Left lung (tissue), 10 donors: ENCODE data around the gene PALB2. TPM values are rescaled to one million over a fixed set of nuclear protein-coding genes. Genes with fewer than 3 reads are reported as not detected.

Experiments used
- ATAC-seq: fragments of 200-7000 bp; cut with Tn5 transposase; one replicate; pipeline ENCODE4 v1.9.1; 2020; ENCODE audit warnings: moderate library complexity
- DNase-seq, 4 donors: peaks; one replicate each; pipeline ENCODE4 v3.0.0-alpha.2; 2013 to 2020
- H3K27ac ChIP-seq, 2 donors: fragments of 200-600 bp; sonication (generic) in 1 of 2; one replicate each; pipeline versions ENCODE4 v1.5.0 to v1.8.0; 2020 to 2021
- H3K27me3 ChIP-seq, 2 donors: fragments of 200-600 bp; sonication (generic) in 1 of 2; one replicate each; pipeline versions ENCODE4 v1.5.0 to v1.8.0; 2020 to 2021
- H3K36me3 ChIP-seq, 2 donors: fragments of 200-600 bp; sonication (generic) in 1 of 2; one replicate each; pipeline versions ENCODE4 v1.5.0 to v1.8.0; 2020 to 2021
- H3K4me1 ChIP-seq, 2 donors: fragments of 200-600 bp; one replicate each; pipeline ENCODE4 v1.8.0; 2021
- H3K4me3 ChIP-seq, 2 donors: fragments of 200-600 bp; sonication (generic) in 1 of 2; one replicate each; pipeline versions ENCODE4 v1.5.0 to v1.8.0; 2020 to 2021; ENCODE audit warnings: mild to moderate bottlenecking in 1 of 2
- H3K9me3 ChIP-seq, 2 donors: fragments of 200-600 bp; sonication (generic) in 1 of 2; one replicate each; pipeline versions ENCODE4 v1.5.0 to v1.8.0; 2020 to 2021
- CTCF ChIP-seq, 2 donors: fragments of 200-600 bp; sonication (generic) in 1 of 2; IDR thresholded peaks; one replicate each; pipeline versions ENCODE4 v1.5.0 to v1.8.0; 2021; ENCODE audit warnings: antibody characterized with exemption in 2 of 2
- intact Hi-C, 2 donors: fragments of 100-400 bp; cut with DNase I; formaldehyde crosslinking; loops; one replicate each; pipeline versions ENCODE4 v1.11.2 to v1.14.2; 2022
- polyA plus RNA-seq, 6 donors: library from polyadenylated mRNA; unstranded; fragments of 120-200 nt; gene quantifications; one replicate each; pipeline ENCODE4 v1.2.1, GENCODE V29; 2013; ENCODE audit not compliant: insufficient read length in 6 of 6
- total RNA-seq, 2 donors: library from RNA; stranded (reverse); fragmentation: NEBNext Ultra II Directional; extraction: Animal tissue kit (Norgen Biotek cat#: 25700); gene quantifications; one replicate each; pipeline ENCODE4 v1.2.1, GENCODE V29; 2021
- donor health status: DM: no; HTN: yes; CAD: no.
- donor health status: DM: no; HTN: no; CAD: no.

The PALB2 gene
- total and polyA plus RNA-seq, 8 donors = 10.3 to 20.4 (median 15.8) TPM

- DNase-seq (no peak), ATAC-seq (no peak)
- no peaks in the 10 kb centered on the region for H3K4me1 ChIP-seq
- H3K4me3 ChIP-seq = no peak overlapping the region
- intact Hi-C loops = no loop called here
- no peaks in the 10 kb centered on the region for H3K9me3 ChIP-seq
- H3K36me3 ChIP-seq = peaks cover 0 to 100% of the 10 kb centered on the region in 2 donors
- H3K27ac ChIP-seq = no peak overlapping the region
- TF ChIP-seq CTCF (IDR thresholded peaks at IDR 0.05) = no peak
- H3K27me3 ChIP-seq = no peaks in the 10 kb centered on the region
Measured at GRCh38 chr16:23667355-23667659, 26.2 kb upstream of the PALB2 start.

- no peak for TF ChIP-seq CTCF (IDR thresholded peaks at IDR 0.05)
- no peak for DNase-seq
- intact Hi-C loops = no loop called here
- H3K9me3 ChIP-seq = no peaks in the 10 kb centered on the region
- no peak overlapping the region for H3K4me3 ChIP-seq
- H3K4me1 ChIP-seq = no peaks in the 10 kb centered on the region
- H3K36me3 ChIP-seq = peaks cover 0 to 100% of the 10 kb centered on the region in 2 donors
- H3K27me3 ChIP-seq = no peaks in the 10 kb centered on the region
- H3K27ac ChIP-seq = no peak overlapping the region
- no peak for ATAC-seq
Measured at GRCh38 chr16:23666571-23667354, 25.7 kb upstream of the PALB2 start.

GRCh38 chr16:23663918-23664317, 22.8 kb upstream of the PALB2 start:
- Histone ChIP-seq H3K4me3 (no peak overlapping the region), H3K36me3 (peaks cover 0 to 100% of the 10 kb centered on the region in 2 donors), H3K27me3 (no peaks in the 10 kb centered on the region), H3K27ac (no peak overlapping the region), H3K4me1 (no peaks in the 10 kb centered on the region), H3K9me3 (no peaks in the 10 kb centered on the region)
- TF ChIP-seq CTCF (IDR thresholded peaks at IDR 0.05) = no peak
- DNase-seq (no peak), ATAC-seq (no peak)
- intact Hi-C loops = no loop called here

GRCh38 chr16:23651943-23652468, 10.9 kb upstream of the PALB2 start:
- Histone ChIP-seq H3K36me3 (peaks cover 0 to 68% of the 10 kb centered on the region in 2 donors), H3K4me1 (peaks cover 0 to 23% of the 10 kb centered on the region in 2 donors), H3K9me3 (no peaks in the 10 kb centered on the region), H3K4me3 (no peak overlapping the region), H3K27ac (no peak overlapping the region), H3K27me3 (no peaks in the 10 kb centered on the region)
- intact Hi-C loops = no loop called here
- DNase-seq = no peak
- TF ChIP-seq CTCF (IDR thresholded peaks at IDR 0.05) = no peak
- no peak for ATAC-seq

- intact Hi-C loops = no loop called here
- TF ChIP-seq CTCF (IDR thresholded peaks at IDR 0.05) = no peak
- no peak for ATAC-seq
- Histone ChIP-seq H3K9me3 (no peaks in the 10 kb centered on the region), H3K27ac (peak overlapping the region in 1 of 2 donors; percentile 30), H3K36me3 (peaks cover 0 to 72% of the 10 kb centered on the region in 2 donors), H3K4me1 (peaks cover 0 to 30% of the 10 kb centered on the region in 2 donors), H3K4me3 (no peak overlapping the region), H3K27me3 (no peaks in the 10 kb centered on the region)
- no peak for DNase-seq
Measured at GRCh38 chr16:23650674-23651416, 9.7 kb upstream of the PALB2 start.
